HG03135 (cell line): ENCODE measurements around the gene USP19.

ENCODE experiments used
- ATAC-seq: cut with Tn5 transposase; IDR thresholded peaks from one replicate; pipeline ENCODE4 v1.9.1; 2021; ENCODE audit warnings: mild to moderate bottlenecking, moderate library complexity; ENCODE audit not compliant: unreplicated experiment

USP19 gene

DNA sequence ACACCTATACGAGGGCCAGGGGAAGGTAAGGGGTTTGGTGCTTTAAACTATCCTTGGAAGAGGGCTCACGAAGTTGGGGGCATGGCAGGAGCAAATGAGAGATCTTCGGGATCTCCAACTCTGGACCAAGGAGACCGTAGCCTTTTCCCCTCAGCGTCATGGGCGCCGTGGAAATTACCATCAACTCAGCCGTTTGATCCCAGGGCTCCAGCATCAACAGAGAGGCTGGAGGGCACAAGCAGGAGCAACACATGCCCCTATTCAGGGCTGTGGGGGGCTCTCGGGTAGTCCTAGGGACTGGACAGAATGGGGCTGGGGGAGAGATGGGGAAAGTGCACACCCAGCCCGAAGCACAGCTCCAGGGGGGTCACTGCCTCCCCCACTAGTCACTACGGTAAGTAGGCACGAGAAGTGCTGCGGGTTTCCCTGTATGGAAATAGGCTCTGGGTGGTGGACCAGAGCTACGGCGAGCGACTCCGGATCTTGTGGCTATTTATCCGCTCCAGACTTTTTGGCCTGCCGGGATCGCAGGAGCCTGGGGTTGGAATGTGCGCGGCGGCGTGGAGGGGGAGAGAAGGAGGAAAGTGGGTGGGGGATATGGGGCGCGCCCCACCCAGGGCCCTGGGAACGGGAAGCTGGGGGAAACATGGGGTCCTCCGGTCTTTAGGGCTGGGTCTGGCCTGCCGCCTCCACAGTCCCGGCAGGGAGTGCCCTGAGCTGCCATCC is 12.8 kb upstream of the USP19 start:
- no peak for ATAC-seq

DNA sequence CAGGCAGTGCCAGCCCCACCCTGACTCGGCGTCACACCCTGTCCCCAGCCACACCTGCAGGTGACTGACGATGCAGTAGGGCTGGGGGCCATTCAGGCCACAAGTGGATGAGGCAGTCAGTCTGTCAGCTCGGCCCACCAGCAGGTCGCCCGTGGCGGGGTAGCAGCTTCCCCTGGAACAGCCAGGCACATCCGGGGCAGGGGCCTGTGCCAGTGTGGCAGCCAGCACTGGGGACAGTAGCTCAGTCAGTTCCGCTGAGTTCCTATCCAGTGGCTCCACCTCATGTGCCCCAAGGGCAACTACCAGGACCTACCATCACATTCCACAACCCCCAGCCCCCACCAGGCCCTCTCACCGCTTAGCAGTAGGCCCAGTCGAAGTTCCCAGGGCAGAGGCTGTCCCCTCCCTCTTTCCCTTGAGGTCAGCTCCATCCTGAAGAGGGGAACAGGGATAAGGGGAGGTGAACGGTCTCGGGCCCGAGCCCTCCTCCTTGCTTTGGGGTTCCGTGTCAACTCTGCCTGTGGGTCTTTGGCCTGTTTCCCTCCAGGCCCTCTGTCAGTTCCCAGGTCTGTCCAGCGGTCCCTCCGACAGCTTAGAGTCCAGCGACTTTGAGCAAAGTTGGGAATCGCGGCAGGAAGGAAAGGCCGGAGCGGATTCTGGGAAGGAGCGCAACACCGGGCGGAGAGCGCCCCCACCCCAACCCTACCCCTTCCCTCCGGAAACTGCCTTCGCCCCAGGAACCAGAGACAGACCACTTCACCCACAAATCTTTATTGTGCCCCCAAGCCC is 12.0 kb upstream of the USP19 start, which contains the start of gene LAMB2:
Gene LAMB2 (minus strand): TSS at position 614 of the 789 bp plus-strand sequence. CDS start 183 bp downstream, at position 431.
- ATAC-seq, result no peak

DNA sequence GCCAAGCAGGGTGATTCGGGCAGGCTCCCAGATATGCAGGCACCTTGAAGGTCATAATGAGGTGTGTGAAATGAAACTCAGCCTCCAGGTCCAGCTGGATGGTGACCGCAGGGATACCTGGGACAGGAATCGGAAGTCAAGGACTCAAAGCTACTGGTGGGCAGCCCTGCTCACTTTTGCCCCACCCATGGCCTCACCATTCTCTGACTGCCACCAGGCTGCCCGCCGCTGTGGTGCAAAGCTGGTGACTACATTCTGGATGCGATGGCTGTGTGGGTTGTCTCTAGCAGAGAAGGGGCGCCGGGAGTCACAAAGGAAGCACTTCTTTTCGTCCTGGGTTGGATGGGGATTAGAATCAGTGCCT is 11.4 kb upstream of the USP19 start:
- ATAC-seq, result no peak

DNA sequence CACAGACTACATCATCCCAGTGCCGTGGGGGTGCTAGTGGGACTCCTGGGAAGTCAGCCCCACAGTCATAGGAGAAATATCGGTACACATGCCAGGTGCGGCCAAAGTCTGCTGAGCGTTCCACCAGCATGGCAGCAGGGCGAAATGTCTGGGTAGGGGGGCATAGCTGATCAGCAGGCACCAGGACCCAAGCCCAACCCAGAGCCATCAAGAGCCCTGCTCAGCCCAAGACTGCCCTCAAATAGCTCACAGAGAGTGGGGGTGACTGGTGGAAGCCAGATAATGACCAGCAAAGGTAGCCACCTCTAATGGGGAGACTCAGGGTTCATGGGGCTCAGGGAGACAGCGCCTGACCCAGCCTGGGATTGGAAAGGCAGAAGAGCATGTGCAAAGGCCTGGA is 11.0 kb upstream of the USP19 start:
- ATAC-seq, result no peak

DNA sequence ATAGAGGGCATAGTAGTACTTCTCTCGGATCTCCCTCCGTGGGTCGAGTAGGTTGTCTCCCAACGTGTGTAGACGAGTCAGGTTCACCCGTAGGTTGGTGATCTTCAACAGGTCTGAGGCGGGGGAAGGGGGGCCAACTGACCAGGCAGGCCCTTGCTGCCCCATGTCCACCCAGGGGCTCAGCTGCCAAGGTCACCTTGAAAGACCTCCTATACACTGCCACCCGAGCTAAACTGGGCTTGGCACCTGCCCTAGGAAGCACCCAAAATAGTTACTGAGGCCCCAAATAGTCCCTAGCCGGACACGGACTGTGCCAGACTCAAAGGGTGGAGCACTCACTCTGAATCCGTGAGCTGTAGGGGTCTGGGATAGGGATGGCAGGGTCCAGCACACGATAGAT is 10.4 kb upstream of the USP19 start:
- ATAC-seq, result no peak

DNA sequence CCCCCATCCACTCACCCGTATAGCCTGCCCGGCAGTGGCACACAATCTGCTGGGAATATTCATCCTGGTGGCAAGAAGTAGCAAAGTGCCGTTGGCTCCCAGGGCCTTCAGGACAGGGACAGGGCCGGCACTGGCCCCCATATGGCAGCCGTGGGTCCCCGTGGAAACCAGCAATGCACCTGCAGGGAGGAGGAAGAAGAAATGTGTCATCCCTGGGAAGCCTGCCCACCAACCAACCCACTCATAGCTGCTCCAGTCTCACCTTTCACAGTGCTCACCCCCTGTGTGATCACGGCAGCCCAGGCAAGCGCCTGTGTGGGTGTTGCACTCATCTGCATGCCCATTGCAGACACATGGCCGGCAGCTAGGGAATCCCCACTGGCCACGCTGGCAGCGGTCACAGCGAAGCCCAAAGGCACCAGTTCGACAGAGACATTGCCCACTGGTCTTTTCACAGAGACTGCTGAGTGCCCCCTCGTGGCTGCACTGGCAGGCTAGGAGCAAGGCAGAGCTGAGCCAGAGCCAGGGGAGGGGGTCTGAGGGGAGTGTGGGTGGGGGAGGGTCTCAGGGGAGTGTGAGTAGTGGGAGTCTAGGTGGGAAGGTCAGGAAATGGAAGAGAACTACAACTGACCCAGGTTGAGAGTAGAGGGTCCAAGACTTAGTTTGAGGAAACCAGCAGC is 4.5 kb upstream of the USP19 start:
- no peak for ATAC-seq

DNA sequence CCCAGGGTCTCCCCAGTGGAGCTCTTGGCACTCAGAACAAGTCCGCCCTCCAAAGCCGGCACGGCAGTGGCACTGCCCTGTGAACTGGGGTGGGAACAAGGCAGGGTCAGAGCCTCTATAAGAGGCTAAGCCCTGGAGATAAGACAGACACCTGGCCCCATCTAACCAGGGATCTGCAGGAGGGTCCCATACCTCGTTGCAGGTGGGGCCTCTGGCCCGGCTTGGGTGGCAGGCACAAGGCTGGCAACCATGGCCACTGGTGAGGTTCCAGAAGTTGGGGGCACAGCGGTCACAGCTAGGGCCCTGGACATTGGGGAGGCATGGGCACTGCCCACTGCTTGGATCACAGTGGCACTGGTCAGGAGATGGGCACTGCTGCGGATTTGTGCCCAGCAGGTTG is 3.6 kb upstream of the USP19 start:
- no peak for ATAC-seq

DNA sequence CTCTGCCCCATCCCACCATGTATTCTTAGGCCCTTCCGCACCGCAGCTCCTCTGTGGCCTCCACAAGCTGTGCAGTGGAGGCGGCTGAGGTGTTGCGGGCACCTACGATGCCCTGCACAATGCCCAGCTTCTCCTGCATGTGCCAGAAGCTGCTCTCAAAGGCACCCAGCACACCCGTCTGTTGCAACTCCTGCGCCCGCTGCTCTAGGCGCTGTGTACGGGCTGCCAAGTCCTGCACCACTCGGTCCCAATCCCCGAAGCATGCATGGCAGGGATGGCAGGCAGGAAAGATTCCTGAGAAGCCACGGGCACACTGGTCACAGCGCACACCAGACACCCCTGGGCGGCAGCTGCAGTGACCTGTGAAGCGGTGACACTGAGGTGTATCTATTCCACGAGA is 3.1 kb upstream of the USP19 start:
- ATAC-seq, result no peak

DNA sequence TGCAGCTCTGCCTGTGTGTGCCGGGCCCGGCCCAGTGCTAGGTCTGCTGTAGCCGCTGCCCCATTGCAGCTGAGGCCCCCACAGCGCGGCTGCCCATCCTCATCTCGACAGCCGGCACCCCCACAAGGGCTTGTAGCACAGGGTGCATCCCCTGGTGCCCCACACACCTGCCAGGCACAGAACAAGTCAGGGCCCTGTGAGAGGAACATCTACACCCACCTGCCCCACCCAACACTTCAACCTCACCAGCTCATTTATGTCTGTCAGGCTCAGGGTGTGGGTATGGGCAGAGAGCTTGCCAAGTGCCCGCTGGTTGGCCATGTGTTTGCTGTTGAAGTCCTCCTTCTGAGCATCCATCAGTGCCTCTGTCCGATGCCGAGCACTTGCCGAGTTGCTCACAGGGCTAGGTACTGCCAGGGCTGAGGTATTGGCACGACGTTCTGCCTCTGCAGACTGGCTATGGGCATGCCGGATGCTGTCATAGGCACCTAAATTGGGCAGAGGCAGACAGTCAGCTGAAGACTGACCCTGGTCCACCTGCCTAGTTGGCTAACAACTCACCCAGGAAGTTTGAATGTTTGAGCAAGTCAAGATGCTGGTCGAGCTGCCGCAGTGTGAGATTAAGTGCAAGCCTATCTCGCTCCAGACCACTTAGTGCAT is 2.4 kb upstream of the USP19 start:
- ATAC-seq, result no peak

DNA sequence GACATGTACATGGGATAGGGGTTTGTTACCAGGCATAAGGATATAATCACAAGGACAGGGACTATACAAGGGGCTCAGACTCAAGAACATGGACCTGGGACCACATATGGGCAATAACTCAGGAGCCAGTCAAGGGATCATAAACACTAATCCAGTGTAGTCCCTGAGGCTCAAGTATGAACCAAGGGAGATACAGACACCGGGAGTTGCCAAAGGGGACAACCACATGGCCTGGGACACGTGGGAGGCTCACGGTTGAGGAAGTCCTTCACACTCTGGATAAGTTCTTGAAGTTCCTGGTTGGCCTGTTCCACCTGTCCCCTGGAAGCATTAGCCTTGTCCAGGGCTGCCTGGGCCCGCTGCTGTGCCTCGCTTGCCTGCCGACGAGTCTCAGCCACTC is 1.8 kb upstream of the USP19 start:
- ATAC-seq, result no peak

DNA sequence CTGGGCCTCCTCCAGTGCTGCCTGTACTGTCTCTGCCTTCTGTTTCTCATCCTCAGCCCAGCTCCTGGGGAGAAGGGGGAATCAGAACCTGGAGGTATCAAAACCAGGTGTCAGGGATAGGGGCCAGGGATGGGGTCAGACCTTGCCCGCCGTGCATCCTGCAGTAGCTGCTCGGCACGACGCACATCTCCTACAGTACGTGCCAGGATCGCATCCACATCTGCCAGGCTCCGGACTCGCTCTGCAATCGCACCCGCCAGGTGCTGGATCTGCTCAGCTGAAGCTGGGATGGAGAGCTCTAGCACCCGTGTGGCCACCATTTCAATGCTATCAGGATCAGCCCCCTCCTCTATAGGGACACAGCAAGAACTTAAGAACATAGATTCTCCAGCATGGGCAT is 1.4 kb upstream of the USP19 start:
- no peak for ATAC-seq

DNA sequence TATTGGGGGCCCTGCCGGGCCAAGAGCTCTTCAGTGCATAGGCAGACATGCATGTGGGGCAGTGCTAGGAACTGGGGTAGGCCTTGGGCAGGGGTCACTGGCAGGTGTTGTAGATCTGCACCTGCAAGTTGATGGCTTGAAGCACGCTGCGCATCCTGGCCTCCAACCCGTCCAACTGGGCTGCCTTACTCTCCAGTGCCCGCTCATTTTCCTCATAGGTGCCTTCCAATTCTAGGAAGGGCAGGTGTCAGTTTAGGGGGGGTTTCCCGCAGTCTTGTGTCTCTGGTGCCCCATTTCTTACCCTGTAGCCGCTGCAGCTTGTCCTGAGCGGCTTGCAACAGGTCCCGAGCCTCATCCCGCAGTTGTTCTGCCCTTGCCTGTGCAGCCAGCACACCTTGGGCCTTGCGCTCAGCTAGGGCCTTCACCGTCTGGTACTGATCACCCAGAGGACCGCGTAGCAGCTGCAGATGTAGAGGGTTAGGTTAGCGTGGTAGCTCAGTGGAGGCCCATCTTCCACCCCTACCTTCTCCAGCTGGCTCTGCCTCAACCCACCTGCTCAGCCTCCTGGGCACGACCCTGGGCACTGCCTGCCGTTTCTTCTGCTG is 611 bp upstream of the USP19 start:
- ATAC-seq, result no peak

DNA sequence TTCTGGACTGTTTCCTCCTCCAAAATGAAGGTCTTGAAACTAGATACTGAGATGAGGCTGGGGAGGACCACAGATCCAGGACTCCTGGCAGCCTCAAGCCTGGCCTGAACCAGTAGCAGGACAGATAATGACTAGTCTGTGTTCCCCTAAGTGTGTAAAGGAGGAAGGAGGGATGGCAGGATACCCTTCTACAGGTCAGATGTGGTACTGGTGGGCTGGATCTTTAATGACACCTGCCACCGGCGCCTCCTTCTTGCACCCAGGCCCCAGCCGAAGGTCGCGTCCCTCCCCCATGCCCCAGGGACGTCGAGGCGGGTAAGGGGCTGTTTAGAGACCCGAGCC is 556 bp downstream of the USP19 start:
- peak; percentile 11 for ATAC-seq

DNA sequence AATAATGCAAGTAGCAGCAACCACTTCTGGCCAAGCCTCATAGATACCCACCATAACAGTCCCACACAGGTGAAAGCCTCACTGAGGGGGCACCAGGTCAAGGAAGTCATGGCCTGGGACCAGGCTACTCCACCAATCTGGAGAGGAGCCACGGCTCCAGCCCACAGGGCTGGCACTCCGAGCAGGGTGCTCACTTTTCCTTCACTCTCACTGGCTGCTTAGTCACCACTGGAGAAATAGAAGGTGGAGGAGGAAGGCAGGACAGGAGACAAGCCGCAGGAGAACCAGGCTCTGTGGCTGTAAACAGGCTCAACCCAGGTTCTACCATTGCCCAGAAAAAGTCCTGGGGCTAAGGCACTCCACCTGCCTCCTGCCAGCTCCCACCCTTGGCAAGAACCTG is 1.2 kb downstream of the USP19 start:
- no peak for ATAC-seq

DNA sequence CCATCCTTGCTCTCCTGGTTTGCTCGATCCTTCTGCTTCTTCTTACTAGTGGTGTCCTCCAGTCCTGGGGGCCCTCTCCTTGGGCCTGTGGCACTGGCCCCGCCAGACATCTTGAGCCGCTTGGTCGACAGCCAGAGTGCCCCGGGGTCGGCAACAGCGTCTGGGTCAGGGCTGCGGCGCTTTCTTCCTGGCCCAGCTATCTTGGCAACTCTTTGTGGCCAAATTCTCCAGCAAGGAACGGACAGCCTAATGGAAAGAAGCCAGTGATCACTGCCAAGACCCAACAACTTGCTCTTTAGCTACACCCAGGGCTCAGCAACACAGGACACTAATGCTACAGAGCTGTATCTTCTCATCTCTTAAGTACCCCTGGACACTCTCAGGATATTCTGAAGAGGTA is 1.6 kb downstream of the USP19 start:
- no peak for ATAC-seq

DNA sequence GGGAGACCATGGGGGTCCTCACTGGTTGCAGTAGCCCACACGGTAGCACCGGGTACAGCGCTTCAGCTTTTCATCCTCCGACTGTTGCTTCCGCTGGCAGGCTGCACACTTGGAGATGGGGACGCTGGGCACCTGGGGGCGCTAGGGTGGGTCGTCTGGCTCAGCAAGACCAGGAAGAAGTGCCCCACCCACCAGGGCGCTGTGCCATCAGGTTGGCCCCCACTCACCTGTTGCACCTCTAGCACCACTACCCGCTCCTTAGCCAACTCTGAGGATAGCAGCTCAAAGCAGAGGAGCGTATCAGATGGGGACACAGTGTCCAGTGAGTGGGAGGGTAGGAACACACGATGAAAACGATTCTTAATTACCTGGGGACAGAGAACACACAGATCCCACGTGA is 8.4 kb downstream of the USP19 start:
- no peak for ATAC-seq

DNA sequence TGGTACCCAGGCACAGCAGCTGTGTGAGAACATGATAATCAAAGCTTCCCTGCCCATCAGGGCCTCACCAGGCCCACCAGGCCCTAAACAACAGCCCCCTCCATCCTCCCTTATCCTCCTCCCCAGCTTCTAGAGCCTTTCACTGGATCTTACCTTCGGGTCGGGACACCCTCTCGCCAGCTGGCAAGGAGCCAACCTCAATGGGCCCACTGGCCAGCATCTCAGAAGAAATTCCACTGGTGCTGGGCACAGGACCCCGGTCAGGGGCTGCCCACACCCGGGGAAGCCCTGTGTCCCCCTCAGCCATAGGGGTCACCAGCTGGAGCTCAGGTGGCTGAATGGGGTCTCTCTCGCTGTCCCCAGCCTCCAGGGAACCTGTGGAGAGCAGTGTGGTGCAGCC is 9.3 kb downstream of the USP19 start:
- no peak for ATAC-seq

DNA sequence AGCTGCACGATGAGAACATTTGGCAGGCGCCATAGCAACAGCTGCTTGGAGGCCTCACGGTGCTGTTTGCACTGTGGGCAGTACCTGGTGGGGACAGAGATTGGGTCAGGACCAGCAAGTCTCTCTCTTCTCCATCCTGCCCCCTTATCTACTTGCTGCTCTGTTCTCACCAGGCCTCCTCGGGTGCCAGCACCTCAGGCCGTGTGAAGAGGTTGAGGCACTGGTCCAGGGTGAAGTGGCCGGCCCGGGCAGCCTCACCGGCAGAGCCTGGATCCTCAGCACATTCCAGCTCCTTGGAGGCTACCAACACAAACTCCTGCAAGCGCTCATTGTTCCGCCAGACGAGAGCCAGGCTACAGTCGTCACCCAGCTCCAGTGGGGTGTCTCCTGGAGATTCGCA is 9.8 kb downstream of the USP19 start:
- no peak for ATAC-seq

DNA sequence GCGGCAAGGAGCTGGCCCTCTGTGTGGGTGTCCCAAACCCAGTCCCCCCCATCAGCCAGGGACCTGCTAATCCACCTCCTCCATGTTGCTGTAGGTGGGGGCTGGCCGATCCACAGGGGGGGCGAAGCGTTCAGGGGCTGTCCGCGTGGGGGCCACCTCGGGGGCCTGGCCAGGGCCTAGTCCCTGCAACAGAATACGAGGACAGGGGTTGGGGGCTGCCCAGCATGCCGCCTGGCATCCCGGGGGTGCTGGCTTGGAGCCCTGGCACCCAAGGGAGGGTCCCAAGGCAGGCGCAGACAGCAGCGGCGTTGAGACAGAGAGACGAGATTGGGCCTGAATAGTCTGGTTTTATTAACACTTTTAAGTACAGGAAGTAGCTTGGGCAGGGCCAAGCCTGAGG is 12.3 kb downstream of the USP19 start:
- ATAC-seq, result no peak

DNA sequence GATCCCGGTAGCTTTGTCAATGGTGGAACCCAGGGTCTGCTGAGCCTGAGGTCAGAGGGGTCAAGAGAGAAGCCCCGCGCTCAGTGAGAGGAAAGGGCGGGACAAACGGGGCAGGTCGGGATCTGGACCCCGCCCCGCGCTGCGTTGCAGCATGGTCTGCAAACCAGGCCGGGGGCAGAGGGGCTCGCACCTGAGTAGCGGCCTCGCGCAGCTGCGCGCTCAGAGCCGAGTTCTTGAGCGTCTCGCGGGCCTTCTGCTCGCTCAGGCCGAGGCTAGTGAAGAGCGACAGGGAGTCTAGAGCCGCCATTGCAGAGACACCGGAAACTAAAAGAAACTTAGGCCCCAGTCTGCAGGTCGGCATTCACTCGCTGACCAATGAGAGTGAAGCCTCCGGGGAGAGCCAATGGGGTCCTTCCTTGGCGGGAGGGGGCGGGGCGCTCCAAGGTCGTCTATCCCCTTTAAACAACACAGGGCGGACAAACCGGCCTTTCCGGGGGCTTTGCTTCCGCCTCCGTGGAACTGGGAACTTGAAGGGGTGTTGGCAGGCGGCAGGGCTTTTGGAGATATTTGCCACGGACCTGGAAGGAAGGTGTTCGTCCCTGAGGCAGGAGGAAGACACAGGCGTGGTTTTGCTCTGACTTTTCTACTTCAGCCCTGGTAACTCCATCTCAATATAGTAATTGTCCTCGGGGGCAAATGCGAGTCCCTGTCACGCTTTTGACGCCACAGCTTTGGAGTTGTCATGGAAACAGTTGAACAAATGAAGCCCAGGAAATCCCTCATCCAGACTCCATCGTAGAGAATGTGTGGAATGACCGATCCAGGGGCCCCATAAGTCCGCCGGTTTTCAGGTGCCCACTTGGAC is 16.0 kb downstream of the USP19 start, which contains the start of gene QARS1:
Gene QARS1 (minus strand): TSS at position 331 of the 865 bp plus-strand sequence. CDS start 24 bp downstream, at position 307.
- ATAC-seq, result peak; percentile 86
